ENCODE results near the gene CAPZA1.

Gene CAPZA1

GRCh38 chr1:112677501-112677900 lies 57.9 kb downstream of the CAPZA1 start:
- DNase-seq (ENCODE audit: low read depth) = no peak

- DNase-seq (ENCODE audit: low read depth) = no peak
Measured at GRCh38 chr1:112678605-112679004, 59.0 kb downstream of the CAPZA1 start.

GRCh38 chr1:112685913-112686312 lies 66.3 kb downstream of the CAPZA1 start:
- DNase-seq (ENCODE audit: low read depth) = no peak

GRCh38 chr1:112686417-112686816 lies 66.8 kb downstream of the CAPZA1 start:
- no peak for DNase-seq (ENCODE audit: low read depth)

GRCh38 chr1:112686835-112687234 lies 67.2 kb downstream of the CAPZA1 start:
- no peak for DNase-seq (ENCODE audit: low read depth)

- DNase-seq (ENCODE audit: low read depth) = no peak
Measured at GRCh38 chr1:112687361-112687760, 67.7 kb downstream of the CAPZA1 start.

- no peak for DNase-seq (ENCODE audit: low read depth)
Measured at GRCh38 chr1:112687785-112688496, 68.3 kb downstream of the CAPZA1 start.

GRCh38 chr1:112688781-112689193 lies 69.2 kb downstream of the CAPZA1 start:
- no peak for DNase-seq (ENCODE audit: low read depth)

- DNase-seq (ENCODE audit: low read depth) = no peak
Measured at GRCh38 chr1:112689196-112689841, 69.7 kb downstream of the CAPZA1 start.

- DNase-seq (ENCODE audit: low read depth) = no peak
Measured at GRCh38 chr1:112689842-112690237, 70.2 kb downstream of the CAPZA1 start.

GRCh38 chr1:112692681-112693080 lies 73.0 kb downstream of the CAPZA1 start:
- DNase-seq (ENCODE audit: low read depth) = no peak

- no peak for DNase-seq (ENCODE audit: low read depth)
Measured at GRCh38 chr1:112693821-112694220, 74.2 kb downstream of the CAPZA1 start.

- DNase-seq (ENCODE audit: low read depth) = no peak
Measured at GRCh38 chr1:112694363-112694929, 74.8 kb downstream of the CAPZA1 start.

- DNase-seq (ENCODE audit: low read depth) = no peak
Measured at GRCh38 chr1:112695276-112695675, 75.6 kb downstream of the CAPZA1 start.

GRCh38 chr1:112696578-112697314 lies 77.1 kb downstream of the CAPZA1 start:
- DNase-seq (ENCODE audit: low read depth) = no peak

GRCh38 chr1:112697781-112698201 lies 78.2 kb downstream of the CAPZA1 start:
- no peak for DNase-seq (ENCODE audit: low read depth)

GRCh38 chr1:112698366-112699310 lies 79.0 kb downstream of the CAPZA1 start:
- no peak for DNase-seq (ENCODE audit: low read depth)

GRCh38 chr1:112699425-112700144 lies 80.0 kb downstream of the CAPZA1 start:
- no peak for DNase-seq (ENCODE audit: low read depth)

GRCh38 chr1:112700290-112701226 lies 80.9 kb downstream of the CAPZA1 start:
- DNase-seq (ENCODE audit: low read depth) = peak; percentile 55
